MM.1S (cell line): ENCODE results near the gene SNX8.

Experiments used
- EZH2 ChIP-seq: fragments of 300-600 bp; sonication (generic); optimal IDR thresholded peaks from 2 replicates; pipeline ENCODE3; 2017; ENCODE audit warnings: low read depth, mild to moderate bottlenecking, antibody characterized with exemption, low read length, mixed read lengths
- EZH2phosphoT487 ChIP-seq: fragments of 300-600 bp; sonication (generic); IDR thresholded peaks from 2 replicates; pipeline ENCODE4 v1.6.1; 2018; ENCODE audit warnings: antibody characterized with exemption, low read length
- TF ChIP-seq, protein P1 (sequence below): fragments of 300-600 bp; sonication (generic); IDR thresholded peaks from 2 replicates; pipeline ENCODE4 v1.5.1; 2016; ENCODE audit warnings: antibody characterized with exemption, low read length, mixed read lengths

DNA sequence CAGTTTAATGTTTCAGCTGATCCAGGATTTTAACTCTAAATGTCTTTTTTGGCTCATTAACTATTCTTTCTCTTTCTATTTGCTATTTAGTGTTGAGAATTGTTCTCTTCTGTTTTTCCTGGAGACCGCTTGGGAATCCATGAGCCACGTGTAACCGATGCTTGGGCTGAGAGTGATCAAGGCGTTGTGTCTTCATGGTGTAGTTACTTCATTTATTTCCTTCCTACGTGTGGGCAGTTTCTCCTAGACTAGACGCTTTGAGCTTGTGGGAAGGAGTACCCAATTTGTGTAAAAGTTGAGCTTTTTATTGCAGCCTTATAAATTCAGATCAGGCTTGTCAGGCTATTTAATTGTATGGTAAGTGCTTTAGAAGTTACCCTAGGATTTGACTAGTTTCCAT is 43.3 kb upstream of the SNX8 start:
- TF ChIP-seq, protein P1, sequence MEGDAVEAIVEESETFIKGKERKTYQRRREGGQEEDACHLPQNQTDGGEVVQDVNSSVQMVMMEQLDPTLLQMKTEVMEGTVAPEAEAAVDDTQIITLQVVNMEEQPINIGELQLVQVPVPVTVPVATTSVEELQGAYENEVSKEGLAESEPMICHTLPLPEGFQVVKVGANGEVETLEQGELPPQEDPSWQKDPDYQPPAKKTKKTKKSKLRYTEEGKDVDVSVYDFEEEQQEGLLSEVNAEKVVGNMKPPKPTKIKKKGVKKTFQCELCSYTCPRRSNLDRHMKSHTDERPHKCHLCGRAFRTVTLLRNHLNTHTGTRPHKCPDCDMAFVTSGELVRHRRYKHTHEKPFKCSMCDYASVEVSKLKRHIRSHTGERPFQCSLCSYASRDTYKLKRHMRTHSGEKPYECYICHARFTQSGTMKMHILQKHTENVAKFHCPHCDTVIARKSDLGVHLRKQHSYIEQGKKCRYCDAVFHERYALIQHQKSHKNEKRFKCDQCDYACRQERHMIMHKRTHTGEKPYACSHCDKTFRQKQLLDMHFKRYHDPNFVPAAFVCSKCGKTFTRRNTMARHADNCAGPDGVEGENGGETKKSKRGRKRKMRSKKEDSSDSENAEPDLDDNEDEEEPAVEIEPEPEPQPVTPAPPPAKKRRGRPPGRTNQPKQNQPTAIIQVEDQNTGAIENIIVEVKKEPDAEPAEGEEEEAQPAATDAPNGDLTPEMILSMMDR: no peak
- TF ChIP-seq EZH2phosphoT487 (no peak), EZH2 (no peak)
